Kidney (tissue), 14 donors: Measurements from ENCODE around the gene NUP214. TPM values are rescaled to one million over a fixed set of nuclear protein-coding genes. Genes with fewer than 3 reads are reported as not detected.

ENCODE experiments used
- DNase-seq, 5 donors: peaks; one replicate each; pipeline ENCODE4 v3.0.0-alpha.2; 2013 to 2020
- FAIRE-seq: peaks from 2 replicates; lab custom pipeline; 2012; peaks lifted over from hg19 to GRCh38; lab: Jason Lieb, UNC
- H3K27ac ChIP-seq, 2 donors: one replicate each; pipeline ENCODE4 v1.7.0; 2013; ENCODE audit warnings: low read depth in 2 of 2, low read length in 2 of 2, inconsistent platforms in 1 of 2
- H3K27me3 ChIP-seq: one replicate; pipeline ENCODE4 v1.7.1; 2013; ENCODE audit warnings: low read length, inconsistent platforms; ENCODE audit not compliant: control insufficient read depth, insufficient read depth
- H3K36me3 ChIP-seq, 3 donors: one replicate each; pipeline versions ENCODE4 v1.7.0 to v1.7.1; 2013; ENCODE audit warnings: low read length in 3 of 3, control low read depth in 1 of 3, inconsistent platforms in 1 of 3; ENCODE audit not compliant: insufficient read depth in 3 of 3, control insufficient read depth in 2 of 3
- H3K4me1 ChIP-seq, 3 donors: one replicate each; pipeline versions ENCODE4 v1.7.0 to v1.7.1; 2013; ENCODE audit warnings: low read length in 3 of 3, inconsistent platforms in 1 of 3, low read depth in 1 of 3; ENCODE audit not compliant: control insufficient read depth in 2 of 3, insufficient read depth in 2 of 3
- H3K4me3 ChIP-seq, 3 donors: one replicate each; pipeline versions ENCODE4 v1.7.0 to v1.8.1; 2013; ENCODE audit warnings: low read length in 3 of 3, control low read depth in 1 of 3, inconsistent platforms in 1 of 3
- H3K9ac ChIP-seq, 3 donors: one replicate each; pipeline versions ENCODE4 v1.7.0 to v1.7.1; 2013; ENCODE audit warnings: low read length in 3 of 3, control low read depth in 1 of 3, inconsistent platforms in 1 of 3
- H3K9me3 ChIP-seq, 3 donors: one replicate each; pipeline versions ENCODE4 v1.7.0 to v1.7.1; 2013; ENCODE audit warnings: low read length in 3 of 3, control low read depth in 1 of 3, inconsistent platforms in 1 of 3; ENCODE audit not compliant: control insufficient read depth in 2 of 3, insufficient read depth in 1 of 3
- CTCF ChIP-seq: IDR thresholded peaks from 3 replicates; pipeline ENCODE4 v1.5.1; 2012; ENCODE audit warnings: mild to moderate bottlenecking, moderate library complexity, borderline replicate concordance; ENCODE audit not compliant: insufficient read depth; ENCODE audit errors: extremely low read depth
- intact Hi-C: fragments of 100-400 bp; cut with DNase I; formaldehyde crosslinking; loops from one replicate; pipeline ENCODE4 v1.11.1; 2022
- polyA plus RNA-seq: library from polyadenylated mRNA; stranded (reverse); fragments of 350-450 nt; fragmentation: Illumina TruSeq; extraction: RNeasy Lipid Tissue Mini Kit (QIAGEN cat#74804); gene quantifications from one replicate; pipeline ENCODE4 v1.2.3, GENCODE V29; 2014; ENCODE audit warnings: low read depth, low replicate concordance; ENCODE audit not compliant: insufficient read depth
- total RNA-seq: library from RNA; stranded (reverse); fragmentation: NEBNext Ultra II Directional; extraction: Animal tissue kit (Norgen Biotek cat#: 25700); gene quantifications from one replicate; pipeline ENCODE4 v1.2.1, GENCODE V29; 2021
- donor health status: control.
- donor health status: control.
- donor health status: control.
- donor health status: control.
- donor health status: control.
- donor health status: DM: yes; HTN: yes; CAD: no.
- donor health status: Normal renal cell carcinoma (clear cell type).

NUP214 gene
- total and polyA plus RNA-seq, 2 donors from 2014 or later = 28.4 to 75.3 TPM

GRCh38 chr9:131117762-131118145, 7.6 kb upstream of the NUP214 start:
- no peak overlapping the region for H3K9ac ChIP-seq
- intact Hi-C loops = no loop called here
- peaks cover under 1 to 19% (median 17%) of the 10 kb centered on the region in 3 donors for H3K4me1 ChIP-seq
- no peak for TF ChIP-seq CTCF
- peaks cover under 1 to 42% (median 7%) of the 10 kb centered on the region in 3 donors for H3K36me3 ChIP-seq
- no peak for FAIRE-seq
- H3K9me3 ChIP-seq = no peaks in the 10 kb centered on the region
- peak overlapping the region; percentile 68 to 69 for H3K27ac ChIP-seq
- H3K4me3 ChIP-seq = no peak overlapping the region
- no peak for DNase-seq
- no peaks in the 10 kb centered on the region for H3K27me3 ChIP-seq

DNA sequence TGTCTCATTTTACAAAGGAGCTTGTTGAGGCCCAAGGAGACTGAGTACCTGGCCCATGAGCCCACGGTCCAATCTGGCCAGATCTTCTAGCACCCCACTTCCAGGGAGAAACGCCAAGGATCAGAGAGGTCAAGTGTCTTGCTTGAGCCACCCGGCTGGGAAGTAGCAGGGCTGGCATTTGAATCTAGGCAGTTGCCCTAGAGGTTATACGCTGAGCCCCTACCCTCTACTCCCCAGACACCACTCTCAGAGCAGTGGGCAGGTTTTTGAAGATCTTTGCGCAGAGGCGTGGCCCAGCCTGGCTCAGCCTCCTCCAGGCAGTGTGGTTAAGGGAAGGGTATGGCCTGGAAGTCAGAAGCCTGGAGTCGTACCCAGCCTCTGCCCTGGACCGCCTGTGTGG, 5.8 kb upstream of the NUP214 start:
- Histone ChIP-seq H3K4me3 (no peak overlapping the region), H3K4me1 (peaks cover 4 to 24% (median 23%) of the 10 kb centered on the region in 3 donors)
- DNase-seq = no peak

GRCh38 chr9:131120620-131121228, 4.7 kb upstream of the NUP214 start:
- no peak for FAIRE-seq

More for the DNA sequence above, 5.8 kb upstream of the NUP214 start:
- no peaks in the 10 kb centered on the region for H3K9me3 ChIP-seq
- intact Hi-C loops = no loop called here
- no peak for TF ChIP-seq CTCF
- peak overlapping the region; percentile 34 to 51 for H3K27ac ChIP-seq
- peak overlapping the region in 1 of 3 donors; percentile 26 for H3K9ac ChIP-seq
- H3K27me3 ChIP-seq = no peaks in the 10 kb centered on the region
- no peak for FAIRE-seq
- peaks cover 2 to 42% (median 7%) of the 10 kb centered on the region in 3 donors for H3K36me3 ChIP-seq

More at GRCh38 chr9:131120620-131121228, 4.7 kb upstream of the NUP214 start:
- no peak for TF ChIP-seq CTCF
- intact Hi-C loops = no loop called here
- no peaks in the 10 kb centered on the region for H3K9me3 ChIP-seq
- H3K36me3 ChIP-seq = peaks cover 2 to 39% (median 7%) of the 10 kb centered on the region in 3 donors
- H3K9ac ChIP-seq = peak overlapping the region in 1 of 3 donors; percentile 52
- H3K27me3 ChIP-seq = no peaks in the 10 kb centered on the region
- H3K4me3 ChIP-seq = no peak overlapping the region
- H3K4me1 ChIP-seq = peaks cover 4 to 24% (median 23%) of the 10 kb centered on the region in 3 donors
- H3K27ac ChIP-seq = peak overlapping the region; percentile 93 to 97
- no peak for DNase-seq
